ENCODE results near the gene ERF. TPM values are rescaled to one million over a fixed set of nuclear protein-coding genes. Genes with fewer than 3 reads are reported as not detected.

ERF gene
- total and polyA plus RNA-seq, 2 donors from 2014 or later = 31.1 to 61.2 TPM

GRCh38 chr19:42273407-42274064 is 18.6 kb upstream of the ERF start:
- TF ChIP-seq, protein P1, sequence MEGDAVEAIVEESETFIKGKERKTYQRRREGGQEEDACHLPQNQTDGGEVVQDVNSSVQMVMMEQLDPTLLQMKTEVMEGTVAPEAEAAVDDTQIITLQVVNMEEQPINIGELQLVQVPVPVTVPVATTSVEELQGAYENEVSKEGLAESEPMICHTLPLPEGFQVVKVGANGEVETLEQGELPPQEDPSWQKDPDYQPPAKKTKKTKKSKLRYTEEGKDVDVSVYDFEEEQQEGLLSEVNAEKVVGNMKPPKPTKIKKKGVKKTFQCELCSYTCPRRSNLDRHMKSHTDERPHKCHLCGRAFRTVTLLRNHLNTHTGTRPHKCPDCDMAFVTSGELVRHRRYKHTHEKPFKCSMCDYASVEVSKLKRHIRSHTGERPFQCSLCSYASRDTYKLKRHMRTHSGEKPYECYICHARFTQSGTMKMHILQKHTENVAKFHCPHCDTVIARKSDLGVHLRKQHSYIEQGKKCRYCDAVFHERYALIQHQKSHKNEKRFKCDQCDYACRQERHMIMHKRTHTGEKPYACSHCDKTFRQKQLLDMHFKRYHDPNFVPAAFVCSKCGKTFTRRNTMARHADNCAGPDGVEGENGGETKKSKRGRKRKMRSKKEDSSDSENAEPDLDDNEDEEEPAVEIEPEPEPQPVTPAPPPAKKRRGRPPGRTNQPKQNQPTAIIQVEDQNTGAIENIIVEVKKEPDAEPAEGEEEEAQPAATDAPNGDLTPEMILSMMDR (IDR thresholded peaks at IDR 0.05; ENCODE audit: borderline replicate concordance, extremely low read depth, insufficient read depth) = no peak
- FAIRE-seq = no peak
- intact Hi-C loops (cut with DNase I) = no loop called here

GRCh38 chr19:42272989-42273406 is 18.1 kb upstream of the ERF start:
- Histone ChIP-seq H3K9ac (ENCODE audit: low read length in 3 of 3) (no peak overlapping the region), H3K9me3 (ENCODE audit: control insufficient read depth in 2 of 3, insufficient read depth in 1 of 3, low read length in 3 of 3) (no peaks in the 10 kb centered on the region), H3K27ac (ENCODE audit: low read depth in 2 of 2, low read length in 2 of 2) (no peak overlapping the region), H3K27me3 (ENCODE audit: control insufficient read depth, insufficient read depth, low read length) (no peaks in the 10 kb centered on the region), H3K36me3 (ENCODE audit: control insufficient read depth in 2 of 3, insufficient read depth in 3 of 3, low read length in 3 of 3) (peaks cover 0 to 17% (median 6%) of the 10 kb centered on the region in 3 donors), H3K4me1 (ENCODE audit: control insufficient read depth in 2 of 3, insufficient read depth in 2 of 3, low read depth in 1 of 3, low read length in 3 of 3) (peaks cover 0 to 25% (median 18%) of the 10 kb centered on the region in 3 donors), H3K4me3 (ENCODE audit: low read length in 3 of 3) (no peak overlapping the region)
- FAIRE-seq (no peak), DNase-seq (peak in 1 of 5 donors; percentile 77)
- intact Hi-C loops (cut with DNase I) = no loop called here
- TF ChIP-seq, protein P1 (IDR thresholded peaks at IDR 0.05; ENCODE audit: borderline replicate concordance, extremely low read depth, insufficient read depth) = no peak

More at GRCh38 chr19:42273407-42274064, 18.6 kb upstream of the ERF start:
- Histone ChIP-seq H3K9me3 (ENCODE audit: control insufficient read depth in 2 of 3, insufficient read depth in 1 of 3, low read length in 3 of 3) (no peaks in the 10 kb centered on the region), H3K27ac (ENCODE audit: low read depth in 2 of 2, low read length in 2 of 2) (no peak overlapping the region), H3K4me1 (ENCODE audit: control insufficient read depth in 2 of 3, insufficient read depth in 2 of 3, low read depth in 1 of 3, low read length in 3 of 3) (peaks cover 0 to 26% (median 20%) of the 10 kb centered on the region in 3 donors), H3K27me3 (ENCODE audit: control insufficient read depth, insufficient read depth, low read length) (no peaks in the 10 kb centered on the region), H3K4me3 (ENCODE audit: low read length in 3 of 3) (no peak overlapping the region), H3K9ac (ENCODE audit: low read length in 3 of 3) (no peak overlapping the region), H3K36me3 (ENCODE audit: control insufficient read depth in 2 of 3, insufficient read depth in 3 of 3, low read length in 3 of 3) (peaks cover 0 to 17% (median 6%) of the 10 kb centered on the region in 3 donors)
- peak in 1 of 5 donors; percentile 72 for DNase-seq

GRCh38 chr19:42272535-42272897 is 17.6 kb upstream of the ERF start:
- peaks cover 3 to 26% (median 14%) of the 10 kb centered on the region in 3 donors for H3K4me1 ChIP-seq (ENCODE audit: control insufficient read depth in 2 of 3, insufficient read depth in 2 of 3, low read depth in 1 of 3, low read length in 3 of 3)
- H3K9ac ChIP-seq (ENCODE audit: low read length in 3 of 3) = no peak overlapping the region
- peak in 2 of 5 donors; percentile 53 to 81 for DNase-seq

More at GRCh38 chr19:42272535-42272897, 17.6 kb upstream of the ERF start:
- Histone ChIP-seq H3K9me3 (ENCODE audit: control insufficient read depth in 2 of 3, insufficient read depth in 1 of 3, low read length in 3 of 3) (no peaks in the 10 kb centered on the region), H3K27me3 (ENCODE audit: control insufficient read depth, insufficient read depth, low read length) (no peaks in the 10 kb centered on the region), H3K27ac (ENCODE audit: low read depth in 2 of 2, low read length in 2 of 2) (no peak overlapping the region), H3K4me3 (ENCODE audit: low read length in 3 of 3) (no peak overlapping the region), H3K36me3 (ENCODE audit: control insufficient read depth in 2 of 3, insufficient read depth in 3 of 3, low read length in 3 of 3) (peaks cover 0 to 17% (median 6%) of the 10 kb centered on the region in 3 donors)
- intact Hi-C loops (cut with DNase I) = no loop called here
- TF ChIP-seq, protein P1 (IDR thresholded peaks at IDR 0.05; ENCODE audit: borderline replicate concordance, extremely low read depth, insufficient read depth) = no peak
- FAIRE-seq = no peak

Data from kidney (tissue), 14 donors.